GM12878 (cell line): ENCODE results near the gene PURA. TPM values are rescaled to one million over a fixed set of nuclear protein-coding genes. Genes with fewer than 3 reads are reported as not detected.

ENCODE experiments used
- ATAC-seq: fragments of 200-7000 bp; cut with Tn5 transposase; 3 replicates; pipeline ENCODE4 v1.9.1; 2020; ENCODE audit warnings: mild to moderate bottlenecking, moderate library complexity
- BruUV-seq: library from RNA; stranded (reverse); fragments of 400-500 nt; replicated peaks from 2 replicates; lab custom pipeline; 2021; lab: Mats Ljungman, UMichigan
- CTCF ChIA-PET: fragments of 300-600 bp; sonication (Branson Sonifier 250); formaldehyde crosslinking; extraction: SDS; loops from one replicate; lab custom pipeline; 2021; ENCODE audit warnings: inconsistent platforms; lab: Yijun Ruan, JAX
- POLR2A ChIA-PET: fragments of 350-600 bp; formaldehyde crosslinking; extraction: SDS; loops from one replicate; lab custom pipeline; 2021; ENCODE audit warnings: inconsistent platforms; lab: Charles Lee
- RAD21 ChIA-PET: fragments of 300-600 bp; sonication (Branson Sonifier 250); formaldehyde crosslinking; loops from one replicate; lab custom pipeline; 2023; ENCODE audit warnings: antibody characterized with exemption; ENCODE audit not compliant: unreplicated experiment; lab: Charles Lee
- SMC1A ChIA-PET: fragments of 300-600 bp; sonication (Branson Sonifier 250); formaldehyde crosslinking; loops from one replicate; lab custom pipeline; 2023; ENCODE audit not compliant: unreplicated experiment, uncharacterized antibody; lab: Charles Lee
- DNase-seq: peaks from one replicate; pipeline ENCODE4 v3.0.0-alpha.2; 2011; ENCODE audit warnings: low read depth, low spot score
- FAIRE-seq: peaks from 3 replicates; lab custom pipeline; 2011; peaks lifted over from hg19 to GRCh38; lab: Jason Lieb, UNC
- H2AFZ ChIP-seq: 2 replicates; pipeline ENCODE4 v1.6.0; 2011; ENCODE audit warnings: low read depth, low read length, control low read depth; ENCODE audit not compliant: control insufficient read depth
- H3K27ac ChIP-seq: 2 replicates; pipeline ENCODE4 v1.5.1; 2011; ENCODE audit warnings: control low read depth; ENCODE audit not compliant: control insufficient read depth, insufficient read depth
- H3K27me3 ChIP-seq, 2 experiments: replicated peaks in 1 of 2; 2 replicates each; pipeline versions ENCODE4 v1.6.0 to v1.6.1; 2011; ENCODE audit warnings: low read length in 1 of 2; ENCODE audit not compliant: control insufficient read depth in 2 of 2, insufficient read depth in 2 of 2
- H3K36me3 ChIP-seq, 2 experiments: 2 replicates each; pipeline ENCODE4 v1.5.1; 2011; ENCODE audit warnings: low read length in 1 of 2; ENCODE audit not compliant: control insufficient read depth in 2 of 2, insufficient read depth in 2 of 2
- H3K4me1 ChIP-seq: 2 replicates; pipeline ENCODE4 v1.6.1; 2011; ENCODE audit warnings: mild to moderate bottlenecking, low read length, moderate library complexity, mixed read lengths; ENCODE audit not compliant: control insufficient read depth, insufficient read depth
- H3K4me2 ChIP-seq: 2 replicates; pipeline ENCODE4 v1.6.0; 2011; ENCODE audit warnings: control low read depth; ENCODE audit not compliant: control insufficient read depth, insufficient read depth
- H3K4me3 ChIP-seq: fragments of 200-600 bp; sonication (generic); 2 replicates; pipeline ENCODE4 v1.5.1; 2016
- H3K79me2 ChIP-seq: 2 replicates; pipeline ENCODE4 v1.6.0; 2011; ENCODE audit warnings: low read length; ENCODE audit not compliant: control insufficient read depth, insufficient read depth
- H3K9ac ChIP-seq: 2 replicates; pipeline ENCODE4 v1.8.0; 2011; ENCODE audit warnings: low read length, control low read depth, mixed read lengths; ENCODE audit not compliant: control insufficient read depth, insufficient read depth
- H3K9me3 ChIP-seq: replicated peaks from 3 replicates; pipeline ENCODE4 v1.5.1; 2011; ENCODE audit warnings: mild to moderate bottlenecking, low read length; ENCODE audit not compliant: control insufficient read depth, insufficient read depth
- H4K20me1 ChIP-seq: 2 replicates; pipeline ENCODE4 v1.6.0; 2011; ENCODE audit not compliant: control insufficient read depth, insufficient read depth
- CHD1 ChIP-seq: IDR thresholded peaks from 2 replicates; pipeline ENCODE4 v1.6.1; 2012; ENCODE audit warnings: low read depth, low read length, improper control_type of control experiment
- CHD2 ChIP-seq: IDR thresholded peaks from 2 replicates; pipeline ENCODE4 v1.6.1; 2011; ENCODE audit warnings: low read depth, low read length, improper control_type of control experiment, borderline replicate concordance
- GABPA ChIP-seq: IDR thresholded peaks from 2 replicates; pipeline ENCODE4 v1.6.1; 2014; ENCODE audit warnings: antibody characterized with exemption, low read depth, mild to moderate bottlenecking, inconsistent platforms
- IKZF1 ChIP-seq: fragments of 450-650 bp; conservative IDR thresholded peaks from 2 replicates; pipeline ENCODE4 v1.6.1; 2017; ENCODE audit warnings: antibody characterized with exemption, mild to moderate bottlenecking
- MAX ChIP-seq: IDR thresholded peaks from 2 replicates; pipeline ENCODE4 v1.6.1; 2012; ENCODE audit warnings: low read depth, low read length, improper control_type of control experiment
- MTA3 ChIP-seq: IDR thresholded peaks from 2 replicates; pipeline ENCODE4 v1.6.1; 2012; ENCODE audit warnings: low read length, inconsistent platforms, borderline replicate concordance
- SIN3A ChIP-seq: IDR thresholded peaks from 2 replicates; pipeline ENCODE4 v1.6.1; 2012; ENCODE audit warnings: low read depth, low read length, improper control_type of control experiment
- SREBF1 ChIP-seq: IDR thresholded peaks from 2 replicates; pipeline ENCODE4 v1.6.1; 2012; ENCODE audit warnings: mild to moderate bottlenecking, low read length
- STAT3 ChIP-seq: IDR thresholded peaks from 2 replicates; pipeline ENCODE4 v1.6.1; 2011; ENCODE audit warnings: low read depth, low read length, improper control_type of control experiment
- SUPT20H ChIP-seq: IDR thresholded peaks from 2 replicates; pipeline ENCODE4 v1.6.1; 2011; ENCODE audit warnings: low read depth, mild to moderate bottlenecking, low read length, moderate library complexity, borderline replicate concordance; ENCODE audit not compliant: control insufficient read depth
- ZBED1 ChIP-seq: IDR thresholded peaks from 2 replicates; pipeline ENCODE4 v1.6.1; 2016; ENCODE audit warnings: borderline replicate concordance
- WGBS: methylation state at CpG from one replicate; pipeline ENCODE4 v1.1.6; 2016; ENCODE audit warnings: low lambda C conversion rate; ENCODE audit not compliant: insufficient replicate concordance, insufficient coverage; ENCODE audit errors: missing lambda C conversion rate; 5-methylcytosine and 5-hydroxymethylcytosine counted together
- in situ Hi-C: fragments of 300-500 bp; cut with MboI; formaldehyde crosslinking; loops from 9 replicates; pipeline ENCODE4 v1.14.3; 2018; ENCODE audit warnings: mixed read lengths
- intact Hi-C: fragments of 100-400 bp; cut with micrococcal nuclease; formaldehyde crosslinking; loops from one replicate; pipeline ENCODE4 v1.14.2; 2022; ENCODE audit not compliant: unreplicated experiment
- polyA plus RNA-seq, 11 experiments: library from polyadenylated mRNA; depleted of rRNA in 4 of 11; unstranded in 6 of 11; stranded (reverse) in 5 of 11; fragments of >200 nt; fragmentation: Nextera tagmentation in 4 of 11; fragmentation: Illumina TruSeq in 1 of 11; extraction: Ambion mirVana in 4 of 11; extraction: Trizol in 1 of 11; gene quantifications; 1 replicate in 1 of 11; 2 replicates in 10 of 11; pipeline versions ENCODE4 v1.2.1 to v1.2.3, GENCODE V29; 2011 to 2016; ENCODE audit warnings: inconsistent platforms in 2 of 11, missing spikeins in 2 of 11, low read depth in 1 of 11
- total RNA-seq, 4 experiments: library from RNA; depleted of rRNA in 3 of 4; stranded (reverse); fragments of >200 nt in 3 of 4; fragmentation: Illumina TruSeq in 1 of 4; extraction: Trizol in 1 of 4; gene quantifications; 2 replicates each; pipeline versions ENCODE4 v1.2.1 to v1.2.3, GENCODE V29; 2013 to 2021

Gene PURA
- total and polyA plus RNA-seq, 10 of the 15 experiments (the other 5 are each of a cell fraction or from before 2014, with no cell fraction given), result 3.3 to 11.8 (median 5.8) TPM

DNA sequence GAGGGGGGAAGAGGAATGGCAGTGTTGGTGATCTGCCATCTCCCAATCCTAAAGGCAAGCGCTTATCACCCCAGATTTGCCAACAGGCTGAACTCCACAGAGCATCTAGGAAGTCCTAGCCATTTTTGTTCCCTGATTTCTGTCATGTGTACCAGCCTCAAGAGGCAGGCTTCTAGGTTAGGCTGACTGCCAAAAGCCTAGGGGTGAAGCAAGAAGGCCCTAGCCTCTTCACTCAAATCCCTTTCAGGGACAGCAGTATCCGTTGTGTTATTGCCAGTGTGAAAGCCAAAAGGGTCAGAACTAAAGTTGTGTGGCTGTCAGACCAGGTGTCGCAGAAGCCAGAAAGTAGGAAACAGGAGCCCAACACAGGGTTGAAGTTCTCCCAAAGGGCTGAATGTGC lies 26.5 kb downstream of the PURA start:
- peaks cover 0 to 3% of the 10 kb centered on the region in 2 experiments; a peak in 2 of 4 replicates for H3K27me3 ChIP-seq
- ChIA-PET RAD21 (interaction anchor here (0.6 to 0.9 kb wide), 3 partner anchors 10 to 65 kb away, joined by 3 to 4 read pairs (median 3); no protein-coding TSS in a partner anchor), SMC1A (interaction anchor here (1.2 to 4.6 kb wide), 4 partner anchors 19 to 68 kb away, joined by 3 to 66 read pairs (median 6); no protein-coding TSS in a partner anchor), POLR2A (no interaction called here), CTCF (interaction anchor here (1.2 to 2.4 kb wide), 4 partner anchors 16 to 67 kb away, joined by 3 to 8 read pairs (median 4); no protein-coding TSS in a partner anchor)
- BruUV-seq, result no TSS peak
- H3K9me3 ChIP-seq, result no peaks in the 10 kb centered on the region
- FAIRE-seq (no peak), DNase-seq (no peak), ATAC-seq (no peak)
- in situ Hi-C loops (no loop called here), intact Hi-C loops (no loop called here)
- H3K4me1 ChIP-seq, result peaks cover 3% of the 10 kb centered on the region; the same call in 1 of the 2 replicates
- peaks cover 3% of the 10 kb centered on the region; the same call in 1 of the 2 replicates for H4K20me1 ChIP-seq
- no peak overlapping the region for H3K9ac ChIP-seq
- no peak overlapping the region for H3K4me3 ChIP-seq
- H2AFZ ChIP-seq, result no peak overlapping the region
- H3K4me2 ChIP-seq, result no peak overlapping the region
- H3K27ac ChIP-seq, result no peak overlapping the region
- TF ChIP-seq ZBED1, result no peak
- no peak for TF ChIP-seq GABPA
- no peak for TF ChIP-seq CHD2
- no peak for TF ChIP-seq MAX
- no peak for TF ChIP-seq SIN3A
- TF ChIP-seq CHD1, result no peak
- TF ChIP-seq IKZF1, result no peak
- TF ChIP-seq SUPT20H, result no peak
- no peak for TF ChIP-seq STAT3
- no peak for TF ChIP-seq MTA3
- no peak for TF ChIP-seq SREBF1
- 90% methylated on average over 3 of the region's 3 CpGs for WGBS
- H3K36me3 ChIP-seq, result no peaks in the 10 kb centered on the region
- H3K79me2 ChIP-seq, result no peaks in the 10 kb centered on the region
